K562 (cell line): ENCODE results near the gene SH3BP5. TPM values are rescaled to one million over a fixed set of nuclear protein-coding genes. Genes with fewer than 3 reads are reported as not detected.

Source experiments
- KLF6 ChIP-seq: fragments of 250-450 bp; sonication (Bioruptor Pico); IDR thresholded peaks from 2 replicates; pipeline ENCODE4 v1.4.0; 2020; ENCODE audit warnings: mild to moderate bottlenecking, moderate library complexity, borderline replicate concordance
- L3MBTL2 ChIP-seq: fragments of 450-650 bp; IDR thresholded peaks from 2 replicates; pipeline ENCODE4 v1.6.1; 2016; ENCODE audit warnings: mild to moderate bottlenecking, moderate library complexity
- SREBF1 ChIP-seq: fragments of 150-350 bp; IDR thresholded peaks from 2 replicates; pipeline ENCODE4 v1.6.1; 2014; ENCODE audit warnings: antibody characterized with exemption, low read depth, low read length, borderline replicate concordance
- polyA plus RNA-seq, 8 experiments: library from polyadenylated mRNA; depleted of rRNA in 4 of 8; stranded (reverse) in 5 of 8; unstranded in 3 of 8; fragments of >200 nt; fragmentation: Nextera tagmentation in 2 of 8; fragmentation: Illumina TruSeq in 1 of 8; extraction: Ambion mirVana in 2 of 8; extraction: Trizol in 1 of 8; gene quantifications; 2 replicates each; pipeline versions ENCODE4 v1.2.1 to v1.2.3, GENCODE V29; 2011 to 2014; ENCODE audit warnings: inconsistent platforms in 1 of 8, missing spikeins in 1 of 8
- total RNA-seq, 7 experiments: library from RNA; depleted of rRNA in 6 of 7; stranded (reverse); fragments of >200 nt in 6 of 7; fragmentation: Illumina TruSeq in 2 of 7; extraction: Trizol in 2 of 7; gene quantifications; 2 replicates each; pipeline versions ENCODE4 v1.2.1 to v1.2.3, GENCODE V29; 2011 to 2021; ENCODE audit warnings: low replicate concordance in 1 of 7
- TF ChIP-seq, protein P1 (sequence below), 2 experiments: IDR thresholded peaks; 2 replicates each; pipeline ENCODE4 v1.6.1; 2011; ENCODE audit warnings: borderline replicate concordance in 1 of 2, control low read depth in 1 of 2, low read depth in 1 of 2, low read length in 1 of 2, mild to moderate bottlenecking in 1 of 2, mixed read lengths in 1 of 2, moderate library complexity in 1 of 2; ENCODE audit not compliant: insufficient read depth in 1 of 2, insufficient read length in 1 of 2, poor library complexity in 1 of 2, severe bottlenecking in 1 of 2; ENCODE audit errors: extremely low read depth in 1 of 2
- TF ChIP-seq, protein P2 (sequence below): fragments of 250-450 bp; sonication (Bioruptor Pico); IDR thresholded peaks from 2 replicates; pipeline ENCODE4 v1.4.0; 2020; ENCODE audit warnings: mild to moderate bottlenecking, moderate library complexity, borderline replicate concordance
- TF ChIP-seq, protein P3 (sequence below): sonication (generic); formaldehyde crosslinking; IDR thresholded peaks from 2 replicates; pipeline ENCODE4 v1.8.1; 2023; ENCODE audit warnings: mild to moderate bottlenecking, missing genetic modification reagents
- TF ChIP-seq, protein P4 (sequence below): sonication (generic); formaldehyde crosslinking; IDR thresholded peaks from 2 replicates; pipeline ENCODE4 v1.4.0; 2020; ENCODE audit warnings: mild to moderate bottlenecking, missing genetic modification reagents
- TF ChIP-seq, protein P5 (sequence below): fragments of 450-650 bp; IDR thresholded peaks from 2 replicates; pipeline ENCODE4 v1.6.1; 2016; ENCODE audit warnings: low read depth

The SH3BP5 gene
- total and polyA plus RNA-seq, 9 of the 15 experiments (the other 6 are each of a cell fraction or from before 2014, with no cell fraction given), result 2.9 to 29.0 (median 14.9) TPM

DNA sequence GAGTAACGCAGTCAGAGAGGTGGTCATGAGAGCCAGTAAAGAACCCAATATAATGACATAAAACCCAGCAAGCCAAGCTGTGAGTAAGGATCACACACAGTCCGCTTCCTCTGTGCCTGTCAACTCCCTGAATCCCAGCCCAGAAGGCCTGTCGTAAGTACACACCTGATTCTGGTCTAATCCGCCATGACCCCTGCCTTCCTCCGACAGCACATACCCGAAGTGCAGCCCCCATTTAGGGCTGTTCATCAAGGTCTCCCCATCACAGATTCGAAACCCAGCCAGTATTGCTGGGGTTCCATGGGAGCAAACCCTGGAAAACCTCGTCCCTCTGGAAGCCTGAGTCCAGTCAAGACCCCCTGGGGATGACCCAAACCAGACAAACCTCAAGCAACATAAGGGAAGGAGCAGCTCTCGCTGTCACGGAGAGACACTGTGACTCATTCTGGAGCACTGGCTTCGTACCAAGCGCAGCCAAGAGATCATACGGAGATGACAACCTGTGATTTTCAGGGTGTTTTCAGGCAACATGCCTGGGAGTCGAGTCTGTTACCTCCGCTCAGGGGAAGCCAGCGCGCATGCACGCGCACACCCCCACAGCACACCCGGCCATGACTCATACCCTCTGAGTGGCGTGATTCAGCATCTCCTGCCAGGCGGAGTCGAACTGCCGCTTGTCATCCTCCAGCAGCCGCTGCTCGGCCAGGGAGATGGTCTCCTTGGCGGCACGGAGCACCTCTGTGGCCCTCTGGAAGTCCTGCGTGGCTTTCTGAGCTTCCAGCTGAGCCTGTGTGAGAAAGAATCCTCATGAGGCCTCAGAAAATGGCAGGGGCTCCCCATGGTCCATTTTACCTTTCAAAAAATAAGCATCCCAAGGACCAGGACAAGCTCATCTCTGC is 63.0 kb downstream of the SH3BP5 start (continued):
- peak; percentile 90 for TF ChIP-seq L3MBTL2
- TF ChIP-seq, protein P1, sequence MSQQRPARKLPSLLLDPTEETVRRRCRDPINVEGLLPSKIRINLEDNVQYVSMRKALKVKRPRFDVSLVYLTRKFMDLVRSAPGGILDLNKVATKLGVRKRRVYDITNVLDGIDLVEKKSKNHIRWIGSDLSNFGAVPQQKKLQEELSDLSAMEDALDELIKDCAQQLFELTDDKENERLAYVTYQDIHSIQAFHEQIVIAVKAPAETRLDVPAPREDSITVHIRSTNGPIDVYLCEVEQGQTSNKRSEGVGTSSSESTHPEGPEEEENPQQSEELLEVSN (IDR thresholded peaks at IDR 0.05; ENCODE audit: borderline replicate concordance in 1 of 2, extremely low read depth in 1 of 2, insufficient read depth in 1 of 2, insufficient read length in 1 of 2, low read depth in 1 of 2, low read length in 1 of 2, poor library complexity in 1 of 2, severe bottlenecking in 1 of 2), result peak; percentile 76 to 83
- TF ChIP-seq SREBF1, result peak; percentile 96
- TF ChIP-seq, protein P2, sequence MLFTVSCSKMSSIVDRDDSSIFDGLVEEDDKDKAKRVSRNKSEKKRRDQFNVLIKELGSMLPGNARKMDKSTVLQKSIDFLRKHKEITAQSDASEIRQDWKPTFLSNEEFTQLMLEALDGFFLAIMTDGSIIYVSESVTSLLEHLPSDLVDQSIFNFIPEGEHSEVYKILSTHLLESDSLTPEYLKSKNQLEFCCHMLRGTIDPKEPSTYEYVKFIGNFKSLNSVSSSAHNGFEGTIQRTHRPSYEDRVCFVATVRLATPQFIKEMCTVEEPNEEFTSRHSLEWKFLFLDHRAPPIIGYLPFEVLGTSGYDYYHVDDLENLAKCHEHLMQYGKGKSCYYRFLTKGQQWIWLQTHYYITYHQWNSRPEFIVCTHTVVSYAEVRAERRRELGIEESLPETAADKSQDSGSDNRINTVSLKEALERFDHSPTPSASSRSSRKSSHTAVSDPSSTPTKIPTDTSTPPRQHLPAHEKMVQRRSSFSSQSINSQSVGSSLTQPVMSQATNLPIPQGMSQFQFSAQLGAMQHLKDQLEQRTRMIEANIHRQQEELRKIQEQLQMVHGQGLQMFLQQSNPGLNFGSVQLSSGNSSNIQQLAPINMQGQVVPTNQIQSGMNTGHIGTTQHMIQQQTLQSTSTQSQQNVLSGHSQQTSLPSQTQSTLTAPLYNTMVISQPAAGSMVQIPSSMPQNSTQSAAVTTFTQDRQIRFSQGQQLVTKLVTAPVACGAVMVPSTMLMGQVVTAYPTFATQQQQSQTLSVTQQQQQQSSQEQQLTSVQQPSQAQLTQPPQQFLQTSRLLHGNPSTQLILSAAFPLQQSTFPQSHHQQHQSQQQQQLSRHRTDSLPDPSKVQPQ, result no peak
- TF ChIP-seq KLF6, result no peak; the same call in 1 of the 2 replicates
- TF ChIP-seq, protein P3, sequence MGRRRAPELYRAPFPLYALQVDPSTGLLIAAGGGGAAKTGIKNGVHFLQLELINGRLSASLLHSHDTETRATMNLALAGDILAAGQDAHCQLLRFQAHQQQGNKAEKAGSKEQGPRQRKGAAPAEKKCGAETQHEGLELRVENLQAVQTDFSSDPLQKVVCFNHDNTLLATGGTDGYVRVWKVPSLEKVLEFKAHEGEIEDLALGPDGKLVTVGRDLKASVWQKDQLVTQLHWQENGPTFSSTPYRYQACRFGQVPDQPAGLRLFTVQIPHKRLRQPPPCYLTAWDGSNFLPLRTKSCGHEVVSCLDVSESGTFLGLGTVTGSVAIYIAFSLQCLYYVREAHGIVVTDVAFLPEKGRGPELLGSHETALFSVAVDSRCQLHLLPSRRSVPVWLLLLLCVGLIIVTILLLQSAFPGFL (CRISPR knock-in tag), result 0 out of 2 replicates have a peak, but pooled peaks have one; percentile 60
- TF ChIP-seq, protein P4, sequence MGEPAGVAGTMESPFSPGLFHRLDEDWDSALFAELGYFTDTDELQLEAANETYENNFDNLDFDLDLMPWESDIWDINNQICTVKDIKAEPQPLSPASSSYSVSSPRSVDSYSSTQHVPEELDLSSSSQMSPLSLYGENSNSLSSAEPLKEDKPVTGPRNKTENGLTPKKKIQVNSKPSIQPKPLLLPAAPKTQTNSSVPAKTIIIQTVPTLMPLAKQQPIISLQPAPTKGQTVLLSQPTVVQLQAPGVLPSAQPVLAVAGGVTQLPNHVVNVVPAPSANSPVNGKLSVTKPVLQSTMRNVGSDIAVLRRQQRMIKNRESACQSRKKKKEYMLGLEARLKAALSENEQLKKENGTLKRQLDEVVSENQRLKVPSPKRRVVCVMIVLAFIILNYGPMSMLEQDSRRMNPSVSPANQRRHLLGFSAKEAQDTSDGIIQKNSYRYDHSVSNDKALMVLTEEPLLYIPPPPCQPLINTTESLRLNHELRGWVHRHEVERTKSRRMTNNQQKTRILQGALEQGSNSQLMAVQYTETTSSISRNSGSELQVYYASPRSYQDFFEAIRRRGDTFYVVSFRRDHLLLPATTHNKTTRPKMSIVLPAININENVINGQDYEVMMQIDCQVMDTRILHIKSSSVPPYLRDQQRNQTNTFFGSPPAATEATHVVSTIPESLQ (CRISPR knock-in tag), result no peak
- TF ChIP-seq, protein P5, sequence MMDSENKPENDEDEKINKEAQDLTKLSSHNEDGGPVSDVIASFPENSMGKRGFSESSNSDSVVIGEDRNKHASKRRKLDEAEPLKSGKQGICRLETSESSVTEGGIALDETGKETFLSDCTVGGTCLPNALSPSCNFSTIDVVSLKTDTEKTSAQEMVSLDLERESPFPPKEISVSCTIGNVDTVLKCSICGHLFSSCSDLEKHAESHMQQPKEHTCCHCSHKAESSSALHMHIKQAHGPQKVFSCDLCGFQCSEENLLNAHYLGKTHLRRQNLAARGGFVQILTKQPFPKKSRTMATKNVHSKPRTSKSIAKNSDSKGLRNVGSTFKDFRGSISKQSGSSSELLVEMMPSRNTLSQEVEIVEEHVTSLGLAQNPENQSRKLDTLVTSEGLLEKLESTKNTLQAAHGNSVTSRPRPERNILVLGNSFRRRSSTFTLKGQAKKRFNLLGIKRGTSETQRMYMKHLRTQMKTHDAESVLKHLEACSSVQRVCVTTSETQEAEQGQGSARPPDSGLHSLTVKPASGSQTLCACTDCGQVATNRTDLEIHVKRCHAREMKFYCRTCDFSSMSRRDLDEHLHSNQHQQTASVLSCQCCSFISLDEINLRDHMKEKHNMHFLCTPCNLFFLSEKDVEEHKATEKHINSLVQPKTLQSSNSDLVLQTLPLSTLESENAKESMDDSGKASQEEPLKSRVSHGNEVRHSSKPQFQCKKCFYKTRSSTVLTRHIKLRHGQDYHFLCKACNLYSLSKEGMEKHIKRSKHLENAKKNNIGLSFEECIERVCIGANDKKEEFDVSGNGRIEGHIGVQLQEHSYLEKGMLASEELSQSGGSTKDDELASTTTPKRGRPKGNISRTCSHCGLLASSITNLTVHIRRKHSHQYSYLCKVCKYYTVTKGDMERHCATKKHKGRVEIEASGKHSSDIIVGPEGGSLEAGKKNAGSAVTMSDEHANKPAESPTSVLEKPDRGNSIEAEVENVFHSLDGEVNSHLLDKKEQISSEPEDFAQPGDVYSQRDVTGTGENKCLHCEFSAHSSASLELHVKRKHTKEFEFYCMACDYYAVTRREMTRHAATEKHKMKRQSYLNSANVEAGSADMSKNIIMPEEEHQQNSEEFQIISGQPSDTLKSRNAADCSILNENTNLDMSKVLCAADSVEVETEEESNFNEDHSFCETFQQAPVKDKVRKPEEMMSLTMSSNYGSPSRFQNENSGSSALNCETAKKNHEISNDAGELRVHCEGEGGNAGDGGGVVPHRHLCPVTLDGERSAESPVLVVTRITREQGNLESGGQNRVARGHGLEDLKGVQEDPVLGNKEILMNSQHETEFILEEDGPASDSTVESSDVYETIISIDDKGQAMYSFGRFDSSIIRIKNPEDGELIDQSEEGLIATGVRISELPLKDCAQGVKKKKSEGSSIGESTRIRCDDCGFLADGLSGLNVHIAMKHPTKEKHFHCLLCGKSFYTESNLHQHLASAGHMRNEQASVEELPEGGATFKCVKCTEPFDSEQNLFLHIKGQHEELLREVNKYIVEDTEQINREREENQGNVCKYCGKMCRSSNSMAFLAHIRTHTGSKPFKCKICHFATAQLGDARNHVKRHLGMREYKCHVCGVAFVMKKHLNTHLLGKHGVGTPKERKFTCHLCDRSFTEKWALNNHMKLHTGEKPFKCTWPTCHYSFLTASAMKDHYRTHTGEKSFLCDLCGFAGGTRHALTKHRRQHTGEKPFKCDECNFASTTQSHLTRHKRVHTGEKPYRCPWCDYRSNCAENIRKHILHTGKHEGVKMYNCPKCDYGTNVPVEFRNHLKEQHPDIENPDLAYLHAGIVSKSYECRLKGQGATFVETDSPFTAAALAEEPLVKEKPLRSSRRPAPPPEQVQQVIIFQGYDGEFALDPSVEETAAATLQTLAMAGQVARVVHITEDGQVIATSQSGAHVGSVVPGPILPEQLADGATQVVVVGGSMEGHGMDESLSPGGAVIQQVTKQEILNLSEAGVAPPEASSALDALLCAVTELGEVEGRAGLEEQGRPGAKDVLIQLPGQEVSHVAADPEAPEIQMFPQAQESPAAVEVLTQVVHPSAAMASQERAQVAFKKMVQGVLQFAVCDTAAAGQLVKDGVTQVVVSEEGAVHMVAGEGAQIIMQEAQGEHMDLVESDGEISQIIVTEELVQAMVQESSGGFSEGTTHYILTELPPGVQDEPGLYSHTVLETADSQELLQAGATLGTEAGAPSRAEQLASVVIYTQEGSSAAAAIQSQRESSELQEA, result no peak
